ENCODE measurements around the gene CTNNA2. TPM values are rescaled to one million over a fixed set of nuclear protein-coding genes. Genes with fewer than 3 reads are reported as not detected.

Gene CTNNA2
- total and polyA plus RNA-seq, 2 of the 8 experiments (the other 6 are each of a cell fraction or from before 2014, with no cell fraction given): 3.9 to 9.0 TPM

- no peak overlapping the region for H4K8ac ChIP-seq (ENCODE audit: extremely low read depth, insufficient read depth, low read length)
- no peak overlapping the region for H4K5ac ChIP-seq (ENCODE audit: insufficient read length, low read depth, low read length)
- 95% methylated on average over 1 of the region's 1 CpG; no CpG with 5 or more reads in 1 of the 2 experiments for WGBS, 2 experiments (ENCODE audit: extremely low coverage in 1 of 2, insufficient coverage in 1 of 2, insufficient read length in 1 of 2, insufficient replicate concordance in 2 of 2, low coverage in 1 of 2, low lambda C conversion rate in 2 of 2, missing lambda C conversion rate in 1 of 2)
- no peak overlapping the region for H3K4me3 ChIP-seq (ENCODE audit: extremely low read depth in 1 of 4, insufficient read depth in 2 of 4, low read depth in 3 of 4, low read length in 4 of 4)
- H3K36me3 ChIP-seq (ENCODE audit: control insufficient read depth in 2 of 4, insufficient read depth in 4 of 4, low read length in 3 of 4): no peaks in the 10 kb centered on the region; a peak in 1 of 8 replicates
- no peak overlapping the region for H2BK15ac ChIP-seq (ENCODE audit: low read length)
- H2BK12ac ChIP-seq (ENCODE audit: low read depth, low read length): no peak overlapping the region
- H3K14ac ChIP-seq (ENCODE audit: insufficient read length): no peak overlapping the region
- H2AFZ ChIP-seq (ENCODE audit: low read length): no peak overlapping the region
- POLR2A ChIA-PET (ENCODE audit: partially characterized antibody): no interaction called here
- H2BK20ac ChIP-seq (ENCODE audit: low read length): no peak overlapping the region
- H2AK5ac ChIP-seq (ENCODE audit: low read depth, low read length): no peak overlapping the region
- peaks cover 0 to 6% (median 1%) of the 10 kb centered on the region in 4 experiments; a peak in 3 of 7 replicates for H3K4me1 ChIP-seq (replicated peaks in 1 of 4; ENCODE audit: control insufficient read depth in 3 of 4, insufficient read depth in 4 of 4, low read length in 3 of 4)
- DNase-seq (ENCODE audit: low read depth in 1 of 2, low spot score in 2 of 2) (no peak), FAIRE-seq (no peak)
- H3K27ac ChIP-seq (ENCODE audit: low read depth, low read length): no peak overlapping the region
- no peaks in the 10 kb centered on the region for H4K20me1 ChIP-seq (replicated peaks in 1 of 2; ENCODE audit: control insufficient read depth in 1 of 2, insufficient read depth in 2 of 2, low read length in 2 of 2)
- H3K18ac ChIP-seq (ENCODE audit: extremely low read depth, low read length): no peak overlapping the region
- no peak overlapping the region for H4K91ac ChIP-seq (replicated peaks; ENCODE audit: insufficient read length, low read length)
- H3K4me2 ChIP-seq (ENCODE audit: insufficient read depth in 1 of 2, low read depth in 2 of 2, low read length in 2 of 2): no peak overlapping the region
- no peak overlapping the region for H2BK120ac ChIP-seq (replicated peaks; ENCODE audit: low read depth, low read length)
- H3K56ac ChIP-seq (replicated peaks; ENCODE audit: insufficient read length, low read depth, low read length): no peak overlapping the region
- H3K9me3 ChIP-seq (ENCODE audit: insufficient read depth in 2 of 2, low read depth in 1 of 2, low read length in 1 of 2): no peaks in the 10 kb centered on the region
- no peak overlapping the region for H3K9ac ChIP-seq (replicated peaks in 1 of 4; ENCODE audit: extremely low read depth in 1 of 4, low read depth in 3 of 4, low read length in 3 of 4)
- H3K4ac ChIP-seq (replicated peaks; ENCODE audit: insufficient read length, low read depth, low read length): no peak overlapping the region
- no peaks in the 10 kb centered on the region for H3K79me2 ChIP-seq (ENCODE audit: control insufficient read depth in 1 of 2, insufficient read depth in 2 of 2, low read length in 2 of 2)
- H3K27me3 ChIP-seq (replicated peaks in 1 of 4; ENCODE audit: control insufficient read depth in 3 of 4, extremely low read depth in 1 of 4, insufficient read depth in 3 of 4, low read length in 3 of 4): no peaks in the 10 kb centered on the region
- no peaks in the 10 kb centered on the region; the same call in 1 of the 2 replicates for H3K23me2 ChIP-seq (ENCODE audit: low read depth, low read length)
- no peak overlapping the region for H2BK5ac ChIP-seq (ENCODE audit: low read depth, low read length)
- no peaks in the 10 kb centered on the region for H3K79me1 ChIP-seq (ENCODE audit: low read depth, low read length)
- CTCF ChIA-PET (ENCODE audit: partially characterized antibody): interaction anchor here (1.2 kb wide), 1 partner anchor 11 kb away, joined by 3 read pairs; no protein-coding TSS in a partner anchor
- no peak overlapping the region for H3K23ac ChIP-seq (ENCODE audit: insufficient read length)
- no peak for TF ChIP-seq POLR2AphosphoS5 (IDR thresholded peaks at IDR 0.05; ENCODE audit: low read depth, low read length)
- TF ChIP-seq TAF1 (IDR thresholded peaks at IDR 0.05; ENCODE audit: low read depth, low read length): no peak
Measured at GRCh38 chr2:80233333-80233732, 720.5 kb downstream of the CTNNA2 start.

Data from H1 (cell line).